Effector memory CD8-positive, alpha-beta T cell (primary cell): ENCODE results near the gene GAL3ST3.
A peak's percentile ranks its signal among the peaks of the same experiment; 100 is the strongest.

ENCODE experiments used
- ATAC-seq: fragments of 150-1000 bp; cut with Tn5 transposase; replicated peaks from 2 replicates; pipeline ENCODE4 v1.10.0; 2021; ENCODE audit warnings: mild to moderate bottlenecking, moderate library complexity
- DNase-seq, 3 experiments: peaks; one replicate each; pipeline ENCODE4 v3.0.0; 2021
- H3K27ac Mint-ChIP-seq, 2 donors: one replicate each; pipeline ENCODE4 v1.8.0; 2022; ENCODE audit warnings: mild to moderate bottlenecking in 2 of 2, mixed read lengths in 2 of 2, moderate library complexity in 2 of 2
- H3K27me3 Mint-ChIP-seq, 2 donors: one replicate each; pipeline ENCODE4 v1.8.0; 2022; ENCODE audit warnings: mixed read lengths in 2 of 2
- H3K36me3 Mint-ChIP-seq: one replicate; pipeline ENCODE4 v1.8.0; 2022; ENCODE audit warnings: mild to moderate bottlenecking, moderate library complexity, mixed read lengths; ENCODE audit not compliant: insufficient read depth
- H3K4me1 Mint-ChIP-seq, 2 donors: one replicate each; pipeline ENCODE4 v1.8.0; 2022; ENCODE audit warnings: low read depth in 2 of 2, mixed read lengths in 2 of 2
- H3K4me3 Mint-ChIP-seq, 2 donors: one replicate each; pipeline ENCODE4 v1.8.0; 2022; ENCODE audit warnings: mild to moderate bottlenecking in 2 of 2, mixed read lengths in 2 of 2, moderate library complexity in 2 of 2
- H3K9me3 Mint-ChIP-seq, 2 donors: one replicate each; pipeline ENCODE4 v1.8.0; 2022; ENCODE audit warnings: mixed read lengths in 2 of 2

The GAL3ST3 gene

DNA sequence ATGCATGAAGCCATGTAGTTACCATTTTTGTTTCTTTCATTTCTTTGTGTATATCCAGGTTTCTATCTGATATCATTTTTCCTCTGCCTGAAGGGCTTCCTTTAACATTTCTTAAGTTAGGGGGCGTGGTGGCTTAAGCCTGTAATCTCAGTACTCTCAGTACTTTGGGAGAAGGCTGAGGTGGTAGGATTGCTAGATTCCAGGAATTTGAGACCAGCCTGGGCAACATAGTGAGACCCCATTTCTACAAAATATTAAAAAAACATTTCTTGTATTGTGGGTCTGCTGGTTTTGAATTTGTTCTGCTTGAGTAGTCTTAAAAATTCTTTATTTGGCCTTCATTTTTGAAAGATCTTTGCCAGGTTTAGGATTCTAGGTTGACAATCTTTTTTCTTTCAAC lies 15.6 kb upstream of the GAL3ST3 start:
- Mint-ChIP-seq H3K27ac (peak overlapping the region; percentile 1 to 60), H3K36me3 (peaks cover 98% of the 10 kb centered on the region), H3K9me3 (no peaks in the 10 kb centered on the region), H3K4me3 (no peak overlapping the region), H3K27me3 (no peaks in the 10 kb centered on the region), H3K4me1 (peaks cover 32 to 43% of the 10 kb centered on the region in 2 donors)
- DNase-seq (no peak), ATAC-seq (no peak)

DNA sequence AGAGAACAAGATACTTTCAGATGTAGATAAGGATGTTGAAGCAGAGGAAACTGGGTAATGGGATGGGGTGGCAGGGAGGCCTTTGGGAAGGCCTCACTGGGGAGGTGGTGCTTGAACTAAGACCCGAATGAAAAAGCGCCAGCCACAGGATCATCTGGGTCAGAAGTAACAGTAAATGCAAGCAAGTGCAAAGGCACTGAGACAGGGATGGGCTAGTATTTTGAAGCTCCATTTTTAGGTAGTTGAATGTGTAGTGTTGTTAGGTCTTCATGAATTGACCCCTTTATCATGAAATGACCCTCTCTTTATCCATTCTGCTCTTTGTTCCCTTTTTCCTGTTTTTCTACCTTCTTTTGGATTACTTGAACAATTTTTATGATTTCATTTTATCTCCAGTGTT lies 14.9 kb upstream of the GAL3ST3 start:
- Mint-ChIP-seq H3K9me3 (no peaks in the 10 kb centered on the region), H3K27ac (peak overlapping the region in 1 of 2 donors; percentile 1), H3K36me3 (peaks cover 98% of the 10 kb centered on the region), H3K4me3 (no peak overlapping the region), H3K27me3 (no peaks in the 10 kb centered on the region), H3K4me1 (peaks cover 29 to 37% of the 10 kb centered on the region in 2 donors)
- DNase-seq (no peak), ATAC-seq (no peak)

DNA sequence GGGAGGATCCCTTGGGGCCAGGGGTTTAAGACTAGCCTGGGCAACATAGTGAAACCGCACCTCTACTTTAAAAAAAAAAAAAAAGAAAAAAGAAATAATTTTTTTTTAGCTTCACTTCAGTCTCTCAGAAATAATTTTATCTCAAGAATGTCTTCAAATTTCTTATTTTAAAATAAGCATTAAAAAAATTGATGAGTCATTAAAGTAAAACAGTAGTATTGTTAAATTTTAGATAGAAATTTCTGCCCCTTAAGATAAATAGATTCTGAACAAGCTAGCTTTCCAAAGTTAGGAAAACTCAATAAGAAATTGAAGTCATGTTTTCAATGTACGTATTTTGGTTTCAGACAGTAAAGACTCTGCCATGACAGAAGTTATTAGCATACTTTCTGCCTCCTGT lies 13.4 kb upstream of the GAL3ST3 start:
- H3K27ac Mint-ChIP-seq, result no peak overlapping the region
- peaks cover 18 to 26% of the 10 kb centered on the region in 2 donors for H3K4me1 Mint-ChIP-seq
- peaks cover 98% of the 10 kb centered on the region for H3K36me3 Mint-ChIP-seq
- DNase-seq (no peak), ATAC-seq (no peak)
- H3K4me3 Mint-ChIP-seq, result no peak overlapping the region
- no peaks in the 10 kb centered on the region for H3K27me3 Mint-ChIP-seq
- H3K9me3 Mint-ChIP-seq, result no peaks in the 10 kb centered on the region

DNA sequence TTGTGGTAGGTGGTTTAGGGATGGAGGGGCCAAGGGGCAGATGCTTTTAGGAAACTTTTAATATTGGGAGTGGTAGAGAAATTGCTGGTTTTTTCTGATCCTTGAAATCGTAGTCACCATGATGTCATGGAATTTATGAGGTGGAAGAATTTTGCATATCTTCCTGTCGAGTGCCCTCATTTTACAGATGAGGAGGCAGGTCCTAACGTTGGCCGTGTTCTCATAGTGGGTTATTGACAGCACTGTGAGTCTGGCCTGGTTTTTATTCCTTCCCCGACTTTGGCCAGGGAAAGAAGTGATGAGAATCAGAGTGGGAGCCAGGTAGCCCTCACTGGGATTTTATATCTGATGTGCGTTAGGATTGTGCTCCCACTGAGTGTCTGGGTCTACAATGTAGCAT lies 12.3 kb upstream of the GAL3ST3 start:
- Mint-ChIP-seq H3K4me3 (no peak overlapping the region), H3K4me1 (peaks cover 9 to 15% of the 10 kb centered on the region in 2 donors), H3K9me3 (no peaks in the 10 kb centered on the region), H3K27me3 (no peaks in the 10 kb centered on the region), H3K36me3 (peaks cover 98% of the 10 kb centered on the region), H3K27ac (peak overlapping the region in 1 of 2 donors; percentile 46)
- DNase-seq, result no peak
- ATAC-seq, result no peak

DNA sequence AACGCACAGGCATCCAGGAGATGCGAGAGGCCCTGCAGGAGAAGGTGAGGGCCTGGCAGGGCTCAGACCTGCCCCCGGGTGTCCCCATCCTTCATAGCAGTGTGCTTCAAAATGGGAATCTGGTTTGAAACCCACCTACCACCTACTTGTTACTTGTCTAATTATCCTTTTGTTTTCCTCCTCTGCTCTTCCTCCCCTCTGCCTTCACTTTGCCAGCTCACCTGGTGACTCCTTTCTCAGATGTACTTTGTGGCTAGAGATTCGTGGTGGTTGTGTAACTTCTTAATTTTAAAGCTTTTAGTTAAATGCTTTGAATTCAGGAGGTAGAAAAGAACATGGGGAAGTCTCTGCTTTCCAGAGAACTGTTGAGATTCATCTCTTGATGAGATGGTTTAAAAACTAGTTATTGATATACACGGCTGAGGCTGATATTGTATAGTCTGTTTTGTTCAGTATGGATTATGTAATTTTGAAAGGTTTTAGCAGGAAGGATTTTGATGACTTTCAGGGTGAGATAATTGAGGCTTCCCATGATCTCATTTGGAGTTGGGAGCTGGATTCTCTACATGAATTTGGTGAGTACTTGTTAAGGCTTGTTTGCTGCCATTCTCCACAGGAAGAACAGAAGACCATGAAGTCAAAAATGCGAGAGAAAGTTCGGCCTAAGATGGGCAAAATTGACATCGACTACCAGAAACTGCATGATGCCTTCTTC lies 11.2 kb upstream of the GAL3ST3 start:
- H3K4me1 Mint-ChIP-seq, result peaks cover 11 to 17% of the 10 kb centered on the region in 2 donors
- no peaks in the 10 kb centered on the region for H3K27me3 Mint-ChIP-seq
- H3K27ac Mint-ChIP-seq, result peak overlapping the region in 1 of 2 donors; percentile 46
- DNase-seq, result no peak
- H3K9me3 Mint-ChIP-seq, result no peaks in the 10 kb centered on the region
- peaks cover 98% of the 10 kb centered on the region for H3K36me3 Mint-ChIP-seq
- no peak overlapping the region for H3K4me3 Mint-ChIP-seq
- no peak for ATAC-seq

DNA sequence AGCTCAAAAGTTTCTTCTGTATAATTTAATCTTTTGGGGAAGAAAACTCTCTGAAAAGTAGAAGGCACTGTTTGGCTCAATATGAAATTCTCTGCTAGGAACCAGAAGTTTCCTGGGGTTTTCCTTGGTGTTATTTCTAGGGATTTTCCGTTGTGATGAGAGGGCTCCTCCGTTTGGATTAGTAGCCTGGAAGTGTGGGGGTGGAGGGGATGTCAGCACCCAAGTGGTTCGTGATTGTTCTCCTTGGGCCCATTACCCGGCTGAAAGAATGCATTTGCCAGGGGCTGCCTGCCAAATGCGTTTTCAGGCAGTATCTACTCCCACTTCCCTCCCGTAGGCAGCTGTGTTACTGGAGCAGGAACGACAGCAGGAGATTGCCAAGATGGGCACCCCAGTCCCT lies 7.5 kb upstream of the GAL3ST3 start:
- H3K27ac Mint-ChIP-seq, result peak overlapping the region in 1 of 2 donors; percentile 77
- H3K9me3 Mint-ChIP-seq, result no peaks in the 10 kb centered on the region
- DNase-seq (no peak), ATAC-seq (no peak)
- H3K4me1 Mint-ChIP-seq, result peaks cover 18 to 23% of the 10 kb centered on the region in 2 donors
- no peaks in the 10 kb centered on the region for H3K27me3 Mint-ChIP-seq
- peaks cover 91% of the 10 kb centered on the region for H3K36me3 Mint-ChIP-seq
- no peak overlapping the region for H3K4me3 Mint-ChIP-seq

DNA sequence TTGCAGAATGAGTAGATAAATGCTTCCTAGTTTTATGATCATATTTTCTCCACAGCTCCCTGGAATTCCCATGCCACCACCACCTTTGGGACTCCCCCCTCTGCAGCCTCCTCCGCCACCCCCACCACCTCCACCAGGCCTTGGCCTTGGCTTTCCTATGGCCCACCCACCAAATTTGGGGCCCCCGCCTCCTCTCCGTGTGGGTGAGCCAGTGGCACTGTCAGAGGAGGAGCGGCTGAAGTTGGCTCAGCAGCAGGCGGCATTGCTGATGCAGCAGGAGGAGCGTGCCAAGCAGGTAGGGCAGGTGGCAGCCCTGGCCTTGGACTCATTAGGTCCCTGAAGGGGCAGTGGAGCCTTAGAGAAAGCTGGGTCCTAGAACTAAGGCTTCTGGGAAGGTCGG lies 6.1 kb upstream of the GAL3ST3 start:
- no peak for ATAC-seq
- Mint-ChIP-seq H3K36me3 (peaks cover 77% of the 10 kb centered on the region), H3K4me3 (no peak overlapping the region)

DNA sequence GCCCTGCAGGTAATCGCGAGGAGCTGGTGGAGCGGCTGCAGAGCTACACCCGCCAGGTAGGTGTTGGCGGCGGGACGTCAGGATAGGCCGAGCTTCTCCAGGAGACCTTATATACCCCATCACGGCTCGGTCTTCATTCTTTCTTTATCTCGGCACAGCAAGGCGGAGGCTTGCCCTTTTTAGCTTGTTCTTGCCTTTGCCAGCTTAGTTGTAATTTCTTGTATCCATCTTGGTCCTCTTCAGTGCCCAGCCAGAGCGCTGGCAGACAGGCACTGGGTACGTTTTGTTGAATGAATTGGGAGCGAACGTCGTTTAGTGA lies 3.7 kb upstream of the GAL3ST3 start:
- H3K27ac Mint-ChIP-seq, result peak overlapping the region; percentile 91 to 98
- H3K4me3 Mint-ChIP-seq, result peak overlapping the region; percentile 95 to 99
- no peaks in the 10 kb centered on the region for H3K9me3 Mint-ChIP-seq
- peaks cover 17 to 25% of the 10 kb centered on the region in 2 donors for H3K4me1 Mint-ChIP-seq
- H3K27me3 Mint-ChIP-seq, result peaks cover 0 to 8% of the 10 kb centered on the region in 2 donors
- H3K36me3 Mint-ChIP-seq, result peaks cover 53% of the 10 kb centered on the region
- ATAC-seq (no peak), DNase-seq (no peak)

More for the DNA sequence above, 6.1 kb upstream of the GAL3ST3 start:
- Mint-ChIP-seq H3K27ac (peak overlapping the region in 1 of 2 donors; percentile 27), H3K4me1 (peaks cover 19 to 25% of the 10 kb centered on the region in 2 donors), H3K27me3 (no peaks in the 10 kb centered on the region), H3K9me3 (no peaks in the 10 kb centered on the region)
- DNase-seq, result no peak

DNA sequence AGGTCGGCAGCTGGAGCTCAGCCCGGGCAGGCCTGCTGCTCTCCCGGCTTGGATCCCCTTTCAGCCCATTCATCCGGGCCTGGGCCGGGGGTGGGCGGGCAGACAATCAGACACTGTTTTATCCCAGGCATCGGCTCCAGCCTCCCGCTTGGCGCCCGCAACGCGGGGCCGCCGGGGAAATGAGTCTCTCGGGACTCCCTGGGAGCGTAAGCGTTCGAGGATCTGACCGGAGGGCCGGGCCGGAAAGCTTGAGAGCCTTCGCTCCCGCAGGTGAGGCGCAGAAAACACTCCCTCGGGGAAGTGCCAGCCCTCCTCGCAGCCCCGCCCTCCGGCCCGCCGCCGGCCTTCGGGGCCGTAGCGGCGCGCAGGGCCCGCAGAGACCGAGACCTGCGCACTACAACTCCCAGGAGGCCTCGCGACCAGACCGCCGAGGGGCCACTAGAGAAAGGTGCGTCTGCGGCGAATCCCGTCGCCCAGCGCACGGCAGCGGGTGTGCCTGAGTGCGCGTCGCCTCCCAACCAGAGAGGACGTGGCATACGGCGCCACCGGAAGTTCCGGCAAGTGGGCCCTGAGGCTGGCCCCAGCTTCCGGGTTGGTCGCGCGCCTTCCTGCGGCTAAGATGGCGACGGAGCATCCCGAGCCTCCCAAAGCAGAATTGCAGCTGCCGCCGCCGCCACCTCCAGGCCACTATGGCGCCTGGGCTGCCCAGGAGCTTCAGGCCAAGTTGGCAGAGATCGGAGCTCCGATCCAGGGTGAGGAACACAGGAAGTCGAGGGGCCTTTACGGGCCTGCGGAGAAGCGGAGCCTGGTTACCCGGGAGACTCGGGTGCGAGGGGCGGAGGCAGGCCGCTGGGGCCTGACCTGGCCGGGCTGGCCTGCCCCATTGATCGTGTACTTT lies 3.1 kb upstream of the GAL3ST3 start, which contains the start of gene SF3B2:
Gene SF3B2, plus strand, starts transcription at position 599 of the 898 bp plus-strand sequence. Its CDS starts 21 bp downstream, at position 620.
- Mint-ChIP-seq H3K27me3 (peaks cover 0 to 8% of the 10 kb centered on the region in 2 donors), H3K9me3 (no peaks in the 10 kb centered on the region), H3K27ac (peak within 1 kb of the TSS; percentile 91 to 98), H3K36me3 (peaks cover 47% of the 10 kb centered on the region), H3K4me1 (peaks cover 17 to 25% of the 10 kb centered on the region in 2 donors), H3K4me3 (peak within 1 kb of the TSS; percentile 95 to 99)
- DNase-seq (peak; percentile 87 to 93 (median 93)), ATAC-seq (peak; percentile 97)

DNA sequence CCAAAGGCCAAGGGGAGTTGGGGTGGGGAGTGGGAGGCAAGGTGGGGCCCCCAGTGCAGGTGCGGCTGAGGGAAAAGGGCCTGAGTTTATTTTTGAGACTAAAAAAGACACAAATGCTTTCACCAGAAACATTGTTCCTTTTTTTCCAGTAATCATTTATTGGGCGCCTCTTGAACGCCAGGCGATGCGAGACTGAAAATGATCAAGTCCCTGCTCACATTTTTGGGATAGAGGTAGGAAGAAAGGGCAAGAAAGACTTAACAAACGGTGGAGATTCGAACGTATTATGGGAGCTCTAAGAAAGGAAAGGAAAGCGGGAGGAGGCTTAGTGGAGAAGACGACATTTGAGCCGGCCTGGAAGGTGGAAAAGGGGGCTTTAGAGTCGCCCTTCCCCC lies 2.4 kb upstream of the GAL3ST3 start:
- ATAC-seq (no peak), DNase-seq (no peak)
- Mint-ChIP-seq H3K9me3 (no peaks in the 10 kb centered on the region), H3K4me1 (peaks cover 17 to 25% of the 10 kb centered on the region in 2 donors), H3K4me3 (peak overlapping the region; percentile 95 to 99), H3K36me3 (peaks cover 41% of the 10 kb centered on the region), H3K27me3 (peaks cover 0 to 8% of the 10 kb centered on the region in 2 donors), H3K27ac (peak overlapping the region; percentile 91 to 98)

DNA sequence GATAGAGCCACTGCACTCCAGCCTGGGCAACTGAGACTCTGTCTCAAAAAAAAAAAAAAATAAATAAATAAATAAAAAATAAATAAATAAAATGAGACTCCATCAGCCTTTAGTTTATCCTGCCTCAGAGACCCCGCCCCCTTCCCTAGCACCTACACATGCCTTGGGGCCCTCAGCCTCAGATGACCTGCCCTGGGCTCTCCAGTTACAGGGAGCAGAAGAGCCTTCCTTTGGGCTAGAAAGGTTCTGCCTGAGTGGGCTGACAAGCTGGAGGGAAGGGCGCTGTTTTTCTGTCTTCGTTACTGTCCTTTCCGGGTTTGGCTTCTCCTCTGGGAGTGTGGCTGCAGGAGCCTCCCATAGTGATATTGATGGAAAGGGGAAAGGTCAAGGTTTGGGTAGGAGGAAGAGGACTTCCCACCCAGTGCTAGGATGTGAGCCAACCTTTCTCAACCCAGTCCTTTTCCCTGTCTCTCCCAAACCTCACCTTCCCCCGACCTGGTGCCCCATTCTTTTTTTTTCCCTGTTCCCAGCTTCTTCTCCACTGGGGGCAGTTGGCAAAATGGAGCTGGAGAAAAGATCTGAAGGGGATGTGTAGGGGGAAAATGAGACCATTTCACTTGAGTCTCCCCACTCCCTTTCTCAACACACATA lies 1.7 kb upstream of the GAL3ST3 start:
- DNase-seq (no peak), ATAC-seq (no peak)
- H3K27me3 Mint-ChIP-seq, result peaks cover 0 to 8% of the 10 kb centered on the region in 2 donors
- H3K9me3 Mint-ChIP-seq, result no peaks in the 10 kb centered on the region
- H3K4me1 Mint-ChIP-seq, result peaks cover 19 to 23% of the 10 kb centered on the region in 2 donors
- peaks cover 34% of the 10 kb centered on the region for H3K36me3 Mint-ChIP-seq
- H3K27ac Mint-ChIP-seq, result peak overlapping the region; percentile 91 to 98
- H3K4me3 Mint-ChIP-seq, result peak overlapping the region; percentile 95 to 99

DNA sequence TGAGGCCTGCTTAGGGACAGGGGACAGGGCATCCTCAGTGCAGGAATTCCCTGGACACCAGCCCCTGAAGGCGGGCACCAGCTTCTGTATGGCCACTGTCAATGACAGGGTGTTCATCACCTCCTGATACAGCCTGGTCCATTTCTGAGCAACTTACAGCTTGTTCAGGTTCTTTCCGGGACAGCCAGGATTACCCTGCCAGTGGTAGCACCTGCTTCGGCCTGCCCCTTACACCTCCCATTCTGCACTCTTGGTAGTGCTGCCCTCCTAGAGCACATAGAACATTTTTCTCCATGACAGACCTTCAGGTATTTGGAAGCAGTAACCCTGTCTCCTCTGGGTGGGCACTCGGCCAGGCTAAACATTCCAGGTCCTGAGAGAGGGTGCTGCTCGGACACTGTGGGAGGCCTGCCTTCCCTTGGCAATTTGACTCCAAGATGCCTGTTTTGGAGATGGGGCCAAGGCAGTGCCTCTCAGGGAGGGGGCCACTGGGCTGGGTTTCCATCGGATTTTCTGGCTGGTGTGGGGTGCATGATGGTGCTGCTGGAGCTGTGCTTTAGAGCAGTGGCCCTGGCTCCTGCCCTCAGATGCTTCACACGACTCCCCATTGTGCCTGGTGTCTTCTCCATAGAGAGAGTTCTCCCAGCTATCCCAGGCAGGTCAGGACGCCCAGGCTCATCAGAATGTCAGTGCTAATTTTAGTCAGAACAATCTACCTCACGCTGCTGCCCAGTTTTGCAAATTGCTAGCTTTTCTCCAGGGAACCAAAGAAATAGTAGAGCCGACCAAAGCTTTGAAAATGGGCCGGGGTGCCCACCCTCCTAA lies 1.2 kb downstream of the GAL3ST3 start:
- H3K27ac Mint-ChIP-seq, result peak overlapping the region in 1 of 2 donors; percentile 31
- peaks cover 22 to 25% of the 10 kb centered on the region in 2 donors for H3K4me1 Mint-ChIP-seq
- no peaks in the 10 kb centered on the region for H3K9me3 Mint-ChIP-seq
- ATAC-seq, result no peak
- peaks cover 0 to 8% of the 10 kb centered on the region in 2 donors for H3K27me3 Mint-ChIP-seq
- H3K4me3 Mint-ChIP-seq, result no peak overlapping the region
- no peak for DNase-seq
- H3K36me3 Mint-ChIP-seq, result peaks cover 14% of the 10 kb centered on the region
